HG02763 (cell line): ENCODE results near the gene CDH11.

Experiments
- ATAC-seq: cut with Tn5 transposase; IDR thresholded peaks from one replicate; pipeline ENCODE4 v1.9.1; 2021; ENCODE audit warnings: mild to moderate bottlenecking, moderate library complexity; ENCODE audit not compliant: unreplicated experiment

Gene CDH11

DNA sequence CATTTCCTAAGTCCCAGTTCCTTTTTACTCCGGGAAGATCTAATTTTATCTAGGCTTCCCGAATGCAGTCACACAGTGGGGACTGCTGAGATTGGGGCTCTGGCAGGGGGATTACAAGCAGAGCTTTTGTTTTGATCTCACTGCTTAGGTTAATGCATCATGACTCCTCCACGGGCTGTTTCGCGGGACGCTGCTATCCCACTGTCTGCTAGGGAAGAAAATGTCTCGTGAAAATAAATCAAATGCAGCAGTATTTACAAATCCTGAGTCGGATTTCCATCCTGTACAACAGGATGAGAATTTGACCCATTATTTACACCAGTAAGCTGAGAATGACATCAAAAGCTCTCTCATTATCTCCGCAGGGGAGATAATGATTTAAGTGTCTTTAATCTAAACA, 83.8 kb downstream of the CDH11 start:
- ATAC-seq, result no peak

DNA sequence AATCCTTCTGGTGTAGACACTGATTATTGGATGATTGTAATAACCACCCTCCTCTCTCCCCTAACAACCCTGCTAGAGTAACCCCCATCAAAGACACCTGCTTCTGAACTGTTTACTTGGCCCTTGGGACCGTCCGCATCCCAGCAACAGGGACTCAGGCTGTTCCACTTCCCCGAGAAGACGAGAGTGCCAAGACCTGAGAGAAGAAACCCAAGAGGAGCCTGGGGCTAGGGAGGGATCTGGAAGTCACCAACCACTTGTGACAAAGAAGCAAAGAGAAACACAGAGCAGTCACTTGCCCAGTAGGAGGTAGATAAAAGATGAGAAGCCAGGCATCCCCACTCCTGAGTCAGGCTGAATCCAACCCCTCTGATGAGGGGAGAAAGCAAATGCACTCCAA, 84.3 kb downstream of the CDH11 start:
- ATAC-seq, result no peak

DNA sequence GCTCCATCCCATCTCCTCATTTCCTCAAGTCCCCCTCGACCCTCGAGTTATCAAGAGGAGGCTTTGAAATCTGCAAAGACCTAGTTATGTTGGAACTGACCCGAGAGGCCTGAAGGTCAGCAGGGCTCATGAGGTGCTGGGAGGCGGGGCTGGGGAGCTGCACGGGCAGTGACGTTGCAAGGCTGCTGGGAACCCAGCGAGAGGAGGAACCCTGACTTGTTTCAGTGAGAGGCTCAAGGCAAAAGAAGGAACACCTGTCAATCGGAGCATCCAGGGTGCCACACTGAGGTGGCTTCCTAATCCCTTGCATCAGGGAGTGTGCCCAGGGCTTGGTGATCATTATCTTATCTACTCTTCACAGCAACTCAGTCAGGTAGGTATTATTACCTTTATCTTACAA, 86.9 kb downstream of the CDH11 start:
- ATAC-seq, result no peak

DNA sequence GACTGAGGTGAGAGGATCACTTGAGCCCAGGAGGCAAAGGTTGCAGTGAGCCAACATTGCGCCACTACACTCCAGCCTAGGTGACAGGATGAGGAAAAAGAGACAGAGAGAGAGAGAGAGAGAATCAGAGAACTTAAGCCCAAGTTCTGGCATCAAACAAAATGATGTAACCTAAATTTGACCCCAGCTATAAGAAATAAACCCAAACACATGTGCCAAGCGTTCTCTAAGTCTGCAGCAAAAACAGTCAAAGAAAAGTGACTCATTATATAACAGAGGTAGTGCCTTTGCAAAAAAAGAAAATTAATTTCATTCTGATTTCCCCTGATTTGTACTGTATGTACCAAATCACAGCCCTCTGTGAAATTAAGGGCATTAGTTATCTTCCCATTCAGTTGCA, 89.5 kb downstream of the CDH11 start:
- no peak for ATAC-seq

DNA sequence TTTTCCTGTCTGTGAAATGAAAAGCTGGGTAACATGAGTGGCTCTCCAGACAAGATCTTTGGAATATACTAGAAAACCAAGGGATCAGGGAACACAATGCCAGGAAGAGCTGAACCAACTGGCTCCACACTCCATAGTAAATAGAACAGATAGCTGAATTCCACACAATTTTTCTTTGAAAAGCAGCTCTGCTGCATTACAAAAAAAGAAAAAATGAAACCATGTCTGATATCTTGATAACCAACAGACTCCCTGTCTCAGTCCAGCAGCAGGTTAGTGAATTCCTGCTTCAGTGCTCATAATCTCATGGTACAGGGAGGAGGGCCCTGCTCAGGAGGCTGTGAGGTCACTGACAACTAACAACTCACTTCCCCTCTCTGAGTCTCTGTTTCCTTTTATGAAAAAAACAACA, 97.1 kb downstream of the CDH11 start:
- no peak for ATAC-seq

DNA sequence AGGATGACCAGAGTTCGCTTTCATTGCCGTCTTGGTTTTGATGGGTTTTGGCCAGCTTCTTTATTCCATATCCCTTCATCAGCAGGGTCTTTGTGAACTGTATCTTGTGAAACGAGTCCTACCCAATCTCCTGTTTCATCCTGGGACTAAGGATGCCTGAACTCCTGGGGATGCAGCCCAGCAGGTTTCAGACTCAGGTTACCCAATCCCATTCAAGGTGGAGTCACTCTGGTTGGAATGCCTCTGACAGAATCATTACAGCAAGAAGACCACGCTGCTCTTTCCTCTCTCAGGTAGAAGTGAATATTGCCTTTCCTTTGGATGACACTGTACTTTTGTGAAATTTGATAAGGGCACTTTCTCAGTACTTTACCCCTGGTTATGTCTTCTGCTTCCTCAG, 98.1 kb downstream of the CDH11 start:
- ATAC-seq, result no peak

DNA sequence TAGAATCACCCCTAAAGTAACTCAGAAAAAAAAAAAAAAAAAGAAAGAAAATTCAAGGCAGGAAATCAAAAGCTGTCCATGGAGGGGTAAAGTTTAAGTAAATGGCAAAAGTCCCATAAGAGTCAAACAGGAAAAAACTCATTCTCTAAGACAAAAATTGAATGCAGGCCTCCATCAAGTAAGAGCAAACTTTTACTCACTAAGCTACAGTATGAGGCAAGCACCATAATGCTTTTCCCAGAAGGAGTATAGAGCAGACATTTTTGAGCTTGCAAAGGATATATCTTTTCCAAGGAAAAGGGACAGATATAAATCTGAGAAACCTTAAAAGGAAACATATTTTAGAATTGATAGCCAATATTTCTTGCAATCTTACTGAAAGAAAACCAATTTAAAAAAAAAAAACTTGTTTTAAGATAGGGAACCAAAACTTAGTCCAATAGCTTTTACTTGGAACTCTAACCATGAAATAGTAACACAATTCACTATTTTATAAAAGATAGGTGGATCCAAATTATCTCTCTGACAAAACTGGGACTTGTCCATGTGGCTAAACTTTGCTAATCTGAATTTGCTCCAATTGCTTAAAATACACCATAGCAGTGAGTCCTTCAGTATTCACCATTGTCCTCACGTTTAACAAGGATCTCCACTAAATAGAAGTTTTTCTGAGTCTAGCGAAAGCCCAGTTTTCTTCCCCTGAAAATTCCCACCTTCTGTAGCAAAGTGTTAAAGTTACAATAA, 99.8 kb downstream of the CDH11 start:
- no peak for ATAC-seq

DNA sequence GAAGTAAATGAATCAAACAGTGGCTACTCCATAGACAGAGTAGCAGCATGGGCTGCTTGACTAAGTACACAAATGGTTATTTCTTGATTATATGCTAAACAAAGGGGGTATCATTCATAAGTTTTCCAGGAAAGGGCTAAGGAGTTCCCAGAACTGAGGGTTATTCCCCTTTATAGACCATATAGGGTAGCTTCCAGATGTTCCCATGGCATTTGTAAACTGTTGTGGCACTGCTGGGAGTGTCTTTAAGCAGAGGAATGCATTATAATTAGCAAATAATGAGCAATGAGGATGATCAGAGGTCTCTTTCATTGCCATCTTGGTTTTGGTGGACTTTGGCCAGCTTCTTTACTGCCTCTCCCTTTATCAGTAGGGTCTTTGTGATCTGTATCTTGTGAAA, 105.1 kb downstream of the CDH11 start:
- ATAC-seq, result no peak

DNA sequence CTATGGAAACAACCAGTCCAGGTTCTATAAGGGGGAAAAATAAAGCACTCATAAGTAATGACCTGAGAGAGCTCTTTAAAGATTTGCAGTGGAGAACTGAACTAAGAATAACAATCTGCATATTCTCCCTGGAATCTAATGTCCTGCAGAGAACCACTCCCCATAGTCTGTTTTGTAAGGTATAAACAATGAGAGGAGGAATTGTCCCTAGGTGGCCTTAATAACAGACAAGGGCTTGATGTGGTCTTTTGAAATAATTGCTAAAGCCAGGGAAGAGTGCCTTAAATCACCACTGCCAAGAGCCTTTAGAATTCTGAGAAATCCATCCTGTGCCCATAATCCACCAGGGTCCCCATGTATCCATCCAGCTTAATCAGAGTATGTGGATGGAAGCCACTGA, 106.3 kb downstream of the CDH11 start:
- no peak for ATAC-seq

DNA sequence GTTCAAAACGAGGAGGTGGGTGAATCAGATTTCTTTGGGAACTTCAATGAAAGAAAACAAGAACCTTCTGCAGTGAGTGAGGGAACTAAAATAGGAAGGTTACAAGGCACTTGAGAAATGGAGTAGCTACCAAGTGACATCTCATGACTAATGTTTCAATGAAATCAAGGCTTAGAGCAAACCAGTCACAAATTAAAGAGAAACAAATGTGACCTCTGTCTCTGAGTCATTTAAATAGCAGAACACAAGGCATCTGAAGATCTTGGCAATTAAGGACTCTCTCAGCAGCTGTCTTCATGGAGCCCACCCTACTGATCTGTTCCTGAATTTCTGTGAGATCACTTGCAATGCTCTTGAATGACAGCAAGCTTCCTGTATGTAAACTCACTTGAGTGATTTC, 109.5 kb downstream of the CDH11 start:
- no peak for ATAC-seq

DNA sequence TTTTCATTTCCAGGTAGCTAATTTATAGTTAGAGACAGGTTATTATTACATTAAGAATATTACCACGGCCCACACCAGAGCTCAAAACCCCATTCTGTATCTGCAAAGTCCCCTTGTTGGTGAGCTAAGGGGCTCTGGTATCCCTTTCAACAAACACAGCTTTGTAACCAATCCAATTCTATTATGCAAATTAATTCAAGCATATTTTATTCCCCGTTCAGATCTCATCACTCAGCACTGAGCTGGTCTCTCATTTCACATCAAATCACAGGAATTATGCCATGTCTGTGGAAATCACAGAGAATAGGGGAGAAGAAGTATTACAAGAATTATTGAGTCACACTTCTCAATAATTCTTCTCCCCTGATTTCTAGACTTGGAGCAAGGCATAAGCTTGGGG, 111.7 kb downstream of the CDH11 start:
- no peak for ATAC-seq

DNA sequence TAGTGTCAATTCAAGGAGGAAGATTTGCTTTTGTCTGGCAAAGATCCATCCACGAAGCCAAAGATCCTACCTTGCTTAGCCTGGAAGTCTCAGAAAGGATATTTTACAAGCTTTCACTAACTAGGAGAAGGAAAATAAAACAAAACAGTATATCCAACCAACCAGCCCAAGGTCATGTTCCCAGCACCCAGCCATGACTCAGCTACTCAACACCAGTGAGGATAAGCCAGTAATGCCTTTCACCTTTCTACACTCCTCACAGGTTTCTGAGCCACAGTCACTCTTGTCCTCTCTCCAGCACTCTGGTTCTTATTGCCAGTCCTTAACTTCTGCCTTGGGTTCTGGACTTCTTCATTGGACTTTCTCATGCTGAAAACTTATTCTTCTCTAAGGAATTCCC, 116.2 kb downstream of the CDH11 start:
- ATAC-seq, result no peak

DNA sequence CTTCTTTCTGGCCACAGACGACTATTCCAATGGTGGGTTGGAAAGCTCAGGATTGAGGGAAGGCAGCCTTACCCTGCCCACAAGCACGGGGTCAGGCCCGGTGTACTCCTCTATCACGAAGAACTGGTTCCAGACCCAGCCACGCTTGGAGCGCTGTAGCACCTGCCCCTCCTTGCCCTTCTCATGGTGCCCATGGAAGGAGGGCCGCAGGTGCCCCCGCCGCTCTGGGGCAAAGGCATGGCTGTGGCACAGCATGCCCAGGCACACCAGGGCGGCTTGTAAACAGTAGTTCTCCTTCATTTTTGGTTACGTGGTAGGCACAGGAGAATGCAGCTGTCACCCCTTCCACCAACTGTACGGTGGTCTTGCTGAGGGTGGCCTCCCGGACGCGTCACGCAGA, 117.3 kb downstream of the CDH11 start:
- no peak for ATAC-seq

DNA sequence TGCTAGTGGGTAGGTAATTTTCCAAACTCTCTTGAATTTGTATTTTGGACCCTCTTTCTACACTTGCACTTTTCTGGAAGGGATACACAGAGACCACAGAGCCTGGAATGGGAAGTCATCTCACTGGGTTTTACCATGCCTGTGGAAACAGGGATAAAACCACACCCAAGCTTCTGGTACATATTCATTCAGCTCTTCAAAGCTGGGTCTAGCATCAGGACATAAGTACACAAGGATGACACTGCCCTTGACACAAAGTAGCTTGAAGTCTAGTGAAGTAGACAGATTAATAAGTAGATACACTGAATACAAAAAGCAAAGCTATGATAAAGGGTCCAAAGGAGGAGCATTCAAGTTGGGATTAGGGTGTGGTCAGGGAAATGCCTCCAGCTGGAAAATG, 118.2 kb downstream of the CDH11 start:
- ATAC-seq, result no peak

DNA sequence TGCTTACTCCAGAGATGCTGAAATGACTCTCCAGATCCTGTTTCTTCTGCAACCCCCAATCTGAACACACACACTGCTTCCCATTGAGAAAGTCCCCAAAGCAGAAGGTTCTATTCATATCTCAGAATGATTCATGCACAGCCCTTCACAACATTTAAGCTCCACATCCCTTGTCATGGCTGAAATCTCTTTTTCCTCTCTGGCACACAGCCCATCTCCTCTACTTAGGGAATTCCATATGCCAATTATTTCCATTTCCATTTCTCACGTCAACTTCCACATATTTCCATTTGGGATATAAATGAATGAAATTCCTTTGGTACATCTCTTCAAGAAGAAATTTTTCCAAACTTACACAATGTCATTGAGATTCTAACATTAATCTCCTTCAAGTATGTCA, 119.6 kb downstream of the CDH11 start:
- no peak for ATAC-seq

DNA sequence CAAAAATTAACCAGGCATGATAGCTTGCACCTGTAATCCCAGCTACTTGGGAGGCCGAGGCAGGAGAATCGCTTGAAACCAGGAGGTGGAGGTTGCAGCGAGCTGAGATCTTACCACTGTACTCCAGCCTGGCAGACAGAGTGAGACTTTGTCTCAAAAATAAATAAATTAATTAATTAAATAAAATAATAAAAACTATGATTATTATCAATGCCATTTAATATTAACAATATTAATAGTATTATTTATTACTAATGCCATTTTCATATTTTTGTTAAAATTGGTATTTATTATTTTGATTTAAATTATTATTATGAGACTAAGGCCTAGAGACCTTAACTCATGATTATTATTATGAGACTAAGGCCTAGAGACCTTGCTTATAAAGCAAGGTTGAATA, 121.2 kb downstream of the CDH11 start:
- no peak for ATAC-seq

DNA sequence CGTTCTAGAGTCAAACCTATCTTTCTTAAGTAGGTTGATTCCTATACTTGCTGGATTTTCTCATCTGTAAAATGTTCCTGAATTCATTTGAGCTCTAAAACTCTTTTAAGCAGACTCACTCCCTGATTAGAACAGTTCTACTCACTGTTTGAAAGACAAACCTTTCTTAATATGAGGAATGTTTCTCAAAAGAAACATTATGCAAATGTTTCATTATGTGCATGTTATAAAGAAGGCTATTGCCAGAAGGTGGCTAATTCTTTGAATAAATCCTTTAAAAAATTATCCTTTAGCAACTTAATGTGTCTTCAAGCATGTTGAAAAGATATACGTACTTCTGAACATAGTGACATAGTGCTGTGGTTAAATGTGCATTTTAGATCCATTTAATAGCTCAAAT, 124.1 kb downstream of the CDH11 start:
- no peak for ATAC-seq

DNA sequence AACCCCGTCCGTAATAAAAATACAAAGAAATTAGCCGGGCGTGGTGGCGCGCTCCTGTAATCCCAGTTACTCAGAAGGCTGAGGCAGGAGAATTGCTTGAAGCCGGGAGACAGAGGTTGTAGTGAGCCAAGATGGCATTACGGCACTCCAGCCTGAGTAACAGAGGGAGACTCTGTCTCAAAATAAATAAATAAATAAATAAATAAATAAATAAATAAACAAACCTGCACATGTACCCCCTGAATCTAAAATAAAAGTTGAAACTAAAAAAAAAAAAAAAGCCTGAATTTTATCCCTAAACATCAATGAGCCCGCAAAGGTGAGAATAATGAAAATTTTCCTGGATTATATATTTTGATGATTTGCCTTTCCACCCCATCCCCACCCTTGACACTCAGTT, 124.7 kb downstream of the CDH11 start:
- ATAC-seq, result no peak

DNA sequence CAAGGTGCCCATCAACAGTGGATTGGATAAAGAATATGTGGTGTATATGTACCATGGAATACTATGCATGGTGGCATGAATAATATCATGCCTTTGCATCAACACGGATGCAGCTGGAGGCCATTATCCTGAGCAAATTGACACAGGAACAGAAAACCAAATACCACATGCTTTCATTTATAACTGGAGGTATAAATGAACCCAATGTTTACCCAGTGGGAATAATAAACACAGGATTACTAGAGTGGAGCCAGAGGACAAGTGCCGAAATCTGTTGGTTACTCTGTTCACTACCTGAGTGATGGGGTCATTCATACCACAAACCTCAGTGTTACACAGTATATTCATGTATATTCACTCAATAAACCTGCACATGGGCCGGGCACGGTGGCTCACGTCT, 125.2 kb downstream of the CDH11 start:
- ATAC-seq, result no peak

DNA sequence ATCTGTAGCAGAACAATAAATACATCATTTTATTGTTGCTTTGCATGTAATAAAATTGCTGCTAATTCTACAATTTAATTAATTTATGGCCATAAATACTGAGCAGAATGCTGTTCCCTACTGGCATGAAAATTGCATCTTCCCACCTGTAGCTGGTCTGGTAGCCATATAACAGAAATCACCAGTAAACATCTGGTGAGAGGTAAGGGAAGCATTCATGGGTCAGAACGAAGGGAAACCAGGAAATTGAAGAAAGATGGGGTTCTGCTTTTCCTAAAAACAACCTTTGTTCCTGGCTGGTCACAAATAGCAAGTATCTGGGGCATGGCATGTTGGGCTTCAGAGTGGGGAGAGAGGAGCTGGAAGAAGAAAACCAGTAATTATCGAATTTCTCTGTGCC, 128.4 kb downstream of the CDH11 start:
- no peak for ATAC-seq

DNA sequence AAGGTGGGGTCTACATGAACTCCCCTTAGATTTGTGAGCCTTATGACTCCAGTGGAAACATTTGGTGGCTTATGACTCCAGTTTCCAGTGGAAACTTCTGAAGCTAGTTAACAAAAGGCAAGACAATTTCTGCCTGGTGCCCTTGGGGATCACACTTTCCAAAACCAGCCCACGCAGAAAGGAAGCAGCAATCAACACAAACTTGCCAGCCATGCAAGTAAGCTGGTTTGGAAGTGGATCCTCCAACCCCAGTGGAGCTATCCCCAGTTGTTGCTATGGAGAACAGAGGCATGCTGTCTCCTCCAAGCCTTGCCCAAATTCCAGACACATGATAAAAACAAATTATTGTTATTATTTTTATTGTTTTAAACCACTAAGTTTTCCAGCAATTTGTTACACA, 130.9 kb downstream of the CDH11 start:
- no peak for ATAC-seq

DNA sequence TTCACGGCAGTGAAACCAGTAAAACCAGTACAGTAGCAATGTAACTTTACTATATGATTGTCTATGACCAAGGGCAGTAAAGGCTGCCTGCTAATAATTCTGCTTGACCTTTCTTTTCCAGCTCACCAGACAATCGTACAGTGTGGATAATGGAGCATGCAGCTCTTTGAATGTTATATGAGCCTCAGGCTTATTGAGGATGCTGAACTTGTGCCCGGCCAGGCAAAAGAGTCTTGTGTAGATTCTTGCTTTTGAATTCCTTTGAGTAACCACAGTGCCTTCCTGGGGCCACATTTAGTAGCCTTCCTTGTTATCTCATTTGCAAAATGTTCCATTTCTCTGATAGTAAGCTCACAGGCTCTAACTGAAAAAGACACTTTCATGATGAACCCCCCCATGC, 131.8 kb downstream of the CDH11 start:
- ATAC-seq, result no peak

DNA sequence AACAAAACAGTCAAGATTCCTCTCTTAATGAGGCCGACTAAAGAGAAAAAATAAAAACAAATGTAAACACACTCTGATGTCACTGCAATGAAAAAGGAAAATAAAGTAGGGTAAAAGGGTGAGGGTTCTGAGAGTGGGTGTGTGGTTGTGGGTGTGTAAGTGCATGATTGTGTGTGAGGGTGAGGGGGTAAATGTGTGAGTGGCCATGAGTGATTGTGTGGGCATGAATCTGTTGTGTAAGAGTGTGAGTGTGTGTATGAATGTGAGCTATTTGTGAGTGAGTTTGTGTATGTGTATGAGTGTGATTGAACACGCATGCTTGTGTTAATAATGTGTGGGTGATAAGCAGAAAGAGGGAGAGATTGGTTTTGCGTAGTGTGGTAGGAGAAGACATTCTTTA, 132.8 kb downstream of the CDH11 start:
- no peak for ATAC-seq
